ENCODE data around the gene FAM114A2. TPM values are rescaled to one million over a fixed set of nuclear protein-coding genes. Genes with fewer than 3 reads are reported as not detected.
"Not testable (repeated sequence)": the region's sequence is repeated elsewhere in the genome, so short reads cannot be mapped to it uniquely, and the experiment has no call there.

Gene FAM114A2
- polyA plus RNA-seq, 10 donors, result 15.2 to 24.0 (median 19.6) TPM

- no peak for DNase-seq
Measured at GRCh38 chr5:154055201-154055600, 16.5 kb upstream of the FAM114A2 start.

GRCh38 chr5:154053468-154053867 lies 14.8 kb upstream of the FAM114A2 start:
- DNase-seq, result no peak

GRCh38 chr5:154049636-154050035 lies 10.9 kb upstream of the FAM114A2 start:
- no peak for DNase-seq

GRCh38 chr5:154047324-154047723 lies 8.6 kb upstream of the FAM114A2 start:
- no peak for DNase-seq

- no peak for DNase-seq
Measured at GRCh38 chr5:154046486-154046885, 7.8 kb upstream of the FAM114A2 start.

GRCh38 chr5:154044581-154044980 lies 5.9 kb upstream of the FAM114A2 start:
- DNase-seq, result no peak

- no peak for DNase-seq
Measured at GRCh38 chr5:154044099-154044498, 5.4 kb upstream of the FAM114A2 start.

- peak; percentile 4 to 30 (median 22) for DNase-seq
Measured at GRCh38 chr5:154042766-154043165, 4.1 kb upstream of the FAM114A2 start.

- DNase-seq, result no peak
Measured at GRCh38 chr5:154039458-154039829, 734 bp upstream of the FAM114A2 start.

- peak in 1 of 3 donors; percentile 24 for DNase-seq
Measured at GRCh38 chr5:154038261-154038706, 426 bp downstream of the FAM114A2 start.

GRCh38 chr5:154034944-154035343 lies 3.8 kb downstream of the FAM114A2 start:
- DNase-seq, result no peak

- DNase-seq, result no peak
Measured at GRCh38 chr5:154031937-154032489, 6.7 kb downstream of the FAM114A2 start.

- DNase-seq, result no peak
Measured at GRCh38 chr5:154025951-154026350, 12.8 kb downstream of the FAM114A2 start.

- DNase-seq, result not testable (repeated sequence)
Measured at GRCh38 chr5:154018919-154019318, 19.8 kb downstream of the FAM114A2 start.

- DNase-seq, result no peak
Measured at GRCh38 chr5:154015071-154015693, 23.5 kb downstream of the FAM114A2 start.

GRCh38 chr5:154010660-154011059 lies 28.1 kb downstream of the FAM114A2 start:
- DNase-seq, result no peak

GRCh38 chr5:154005648-154006047 lies 33.1 kb downstream of the FAM114A2 start:
- no peak for DNase-seq

- DNase-seq, result no peak
Measured at GRCh38 chr5:154002511-154003020, 36.1 kb downstream of the FAM114A2 start.

- peak; percentile 8 to 45 (median 27) for DNase-seq
Measured at GRCh38 chr5:154002093-154002492, 36.6 kb downstream of the FAM114A2 start.

- DNase-seq, result no peak
Measured at GRCh38 chr5:154000703-154001102, 38.0 kb downstream of the FAM114A2 start.

- no peak for DNase-seq
Measured at GRCh38 chr5:153999995-154000394, 38.7 kb downstream of the FAM114A2 start.

- no peak for DNase-seq
Measured at GRCh38 chr5:153998768-153999167, 39.9 kb downstream of the FAM114A2 start.

- DNase-seq, result no peak
Measured at GRCh38 chr5:153998010-153998409, 40.7 kb downstream of the FAM114A2 start.

- DNase-seq, result no peak
Measured at GRCh38 chr5:153991168-153991567, 47.5 kb downstream of the FAM114A2 start.

Data from muscle of back (tissue), 11 donors.